Kidney (tissue), 14 donors: Measurements from ENCODE around the gene MNX1. TPM values are rescaled to one million over a fixed set of nuclear protein-coding genes. Genes with fewer than 3 reads are reported as not detected.

Experiments used
- DNase-seq, 5 donors: peaks; one replicate each; pipeline ENCODE4 v3.0.0-alpha.2; 2013 to 2020
- FAIRE-seq: peaks from 2 replicates; lab custom pipeline; 2012; peaks lifted over from hg19 to GRCh38; lab: Jason Lieb, UNC
- H3K27ac ChIP-seq, 2 donors: one replicate each; pipeline ENCODE4 v1.7.0; 2013; ENCODE audit warnings: low read depth in 2 of 2, low read length in 2 of 2, inconsistent platforms in 1 of 2
- H3K27me3 ChIP-seq: one replicate; pipeline ENCODE4 v1.7.1; 2013; ENCODE audit warnings: low read length, inconsistent platforms; ENCODE audit not compliant: control insufficient read depth, insufficient read depth
- H3K36me3 ChIP-seq, 3 donors: one replicate each; pipeline versions ENCODE4 v1.7.0 to v1.7.1; 2013; ENCODE audit warnings: low read length in 3 of 3, control low read depth in 1 of 3, inconsistent platforms in 1 of 3; ENCODE audit not compliant: insufficient read depth in 3 of 3, control insufficient read depth in 2 of 3
- H3K4me1 ChIP-seq, 3 donors: one replicate each; pipeline versions ENCODE4 v1.7.0 to v1.7.1; 2013; ENCODE audit warnings: low read length in 3 of 3, inconsistent platforms in 1 of 3, low read depth in 1 of 3; ENCODE audit not compliant: control insufficient read depth in 2 of 3, insufficient read depth in 2 of 3
- H3K4me3 ChIP-seq, 3 donors: one replicate each; pipeline versions ENCODE4 v1.7.0 to v1.8.1; 2013; ENCODE audit warnings: low read length in 3 of 3, control low read depth in 1 of 3, inconsistent platforms in 1 of 3
- H3K9ac ChIP-seq, 3 donors: one replicate each; pipeline versions ENCODE4 v1.7.0 to v1.7.1; 2013; ENCODE audit warnings: low read length in 3 of 3, control low read depth in 1 of 3, inconsistent platforms in 1 of 3
- H3K9me3 ChIP-seq, 3 donors: one replicate each; pipeline versions ENCODE4 v1.7.0 to v1.7.1; 2013; ENCODE audit warnings: low read length in 3 of 3, control low read depth in 1 of 3, inconsistent platforms in 1 of 3; ENCODE audit not compliant: control insufficient read depth in 2 of 3, insufficient read depth in 1 of 3
- CTCF ChIP-seq: IDR thresholded peaks from 3 replicates; pipeline ENCODE4 v1.5.1; 2012; ENCODE audit warnings: mild to moderate bottlenecking, moderate library complexity, borderline replicate concordance; ENCODE audit not compliant: insufficient read depth; ENCODE audit errors: extremely low read depth
- intact Hi-C: fragments of 100-400 bp; cut with DNase I; formaldehyde crosslinking; loops from one replicate; pipeline ENCODE4 v1.11.1; 2022
- polyA plus RNA-seq: library from polyadenylated mRNA; stranded (reverse); fragments of 350-450 nt; fragmentation: Illumina TruSeq; extraction: RNeasy Lipid Tissue Mini Kit (QIAGEN cat#74804); gene quantifications from one replicate; pipeline ENCODE4 v1.2.3, GENCODE V29; 2014; ENCODE audit warnings: low read depth, low replicate concordance; ENCODE audit not compliant: insufficient read depth
- total RNA-seq: library from RNA; stranded (reverse); fragmentation: NEBNext Ultra II Directional; extraction: Animal tissue kit (Norgen Biotek cat#: 25700); gene quantifications from one replicate; pipeline ENCODE4 v1.2.1, GENCODE V29; 2021
- donor health status: control.
- donor health status: control.
- donor health status: control.
- donor health status: control.
- donor health status: control.
- donor health status: DM: yes; HTN: yes; CAD: no.
- donor health status: Normal renal cell carcinoma (clear cell type).

MNX1 gene
- total and polyA plus RNA-seq, 2 donors from 2014 or later = 1.1 TPM; not detected in 1

GRCh38 chr7:157017149-157017548, 6.7 kb upstream of the MNX1 start:
- peaks cover 73% of the 10 kb centered on the region for H3K27me3 ChIP-seq
- intact Hi-C loops = no loop called here

GRCh38 chr7:157016352-157017041, 6.0 kb upstream of the MNX1 start:
- FAIRE-seq = no peak
- no peak overlapping the region for H3K4me3 ChIP-seq
- H3K9ac ChIP-seq = no peak overlapping the region
- TF ChIP-seq CTCF = no peak
- DNase-seq = peak in 2 of 5 donors; percentile 17 to 46
- H3K9me3 ChIP-seq = no peaks in the 10 kb centered on the region
- H3K36me3 ChIP-seq = no peaks in the 10 kb centered on the region
- peaks cover 0 to 4% (median 0%) of the 10 kb centered on the region in 3 donors for H3K4me1 ChIP-seq
- peaks cover 75% of the 10 kb centered on the region for H3K27me3 ChIP-seq
- intact Hi-C loops = no loop called here
- H3K27ac ChIP-seq = no peak overlapping the region

More at GRCh38 chr7:157017149-157017548, 6.7 kb upstream of the MNX1 start:
- Histone ChIP-seq H3K9me3 (no peaks in the 10 kb centered on the region), H3K4me3 (no peak overlapping the region), H3K36me3 (no peaks in the 10 kb centered on the region), H3K4me1 (peaks cover 0 to 4% (median 0%) of the 10 kb centered on the region in 3 donors), H3K27ac (no peak overlapping the region), H3K9ac (no peak overlapping the region)
- DNase-seq (peak in 1 of 5 donors; percentile 52), FAIRE-seq (no peak)
- no peak for TF ChIP-seq CTCF

GRCh38 chr7:157016024-157016351, 5.5 kb upstream of the MNX1 start:
- no peak overlapping the region for H3K27ac ChIP-seq
- peaks cover 80% of the 10 kb centered on the region for H3K27me3 ChIP-seq
- TF ChIP-seq CTCF = no peak
- peak in 2 of 5 donors; percentile 26 to 30 for DNase-seq
- H3K4me1 ChIP-seq = peaks cover 0 to 4% (median 0%) of the 10 kb centered on the region in 3 donors
- intact Hi-C loops = no loop called here
- FAIRE-seq = no peak
- H3K9me3 ChIP-seq = no peaks in the 10 kb centered on the region
- no peak overlapping the region for H3K4me3 ChIP-seq
- no peak overlapping the region for H3K9ac ChIP-seq
- no peaks in the 10 kb centered on the region for H3K36me3 ChIP-seq
